GM12878 (cell line): ENCODE measurements around the gene SCG3. TPM values are rescaled to one million over a fixed set of nuclear protein-coding genes. Genes with fewer than 3 reads are reported as not detected.

Experiments
- ATAC-seq: fragments of 200-7000 bp; cut with Tn5 transposase; 3 replicates; pipeline ENCODE4 v1.9.1; 2020; ENCODE audit warnings: mild to moderate bottlenecking, moderate library complexity
- BruUV-seq: library from RNA; stranded (reverse); fragments of 400-500 nt; replicated peaks from 2 replicates; lab custom pipeline; 2021; lab: Mats Ljungman, UMichigan
- CTCF ChIA-PET: fragments of 300-600 bp; sonication (Branson Sonifier 250); formaldehyde crosslinking; extraction: SDS; loops from one replicate; lab custom pipeline; 2021; ENCODE audit warnings: inconsistent platforms; lab: Yijun Ruan, JAX
- POLR2A ChIA-PET: fragments of 350-600 bp; formaldehyde crosslinking; extraction: SDS; loops from one replicate; lab custom pipeline; 2021; ENCODE audit warnings: inconsistent platforms; lab: Charles Lee
- RAD21 ChIA-PET: fragments of 300-600 bp; sonication (Branson Sonifier 250); formaldehyde crosslinking; loops from one replicate; lab custom pipeline; 2023; ENCODE audit warnings: antibody characterized with exemption; ENCODE audit not compliant: unreplicated experiment; lab: Charles Lee
- SMC1A ChIA-PET: fragments of 300-600 bp; sonication (Branson Sonifier 250); formaldehyde crosslinking; loops from one replicate; lab custom pipeline; 2023; ENCODE audit not compliant: unreplicated experiment, uncharacterized antibody; lab: Charles Lee
- DNase-seq: peaks from one replicate; pipeline ENCODE4 v3.0.0-alpha.2; 2011; ENCODE audit warnings: low read depth, low spot score
- FAIRE-seq: peaks from 3 replicates; lab custom pipeline; 2011; peaks lifted over from hg19 to GRCh38; lab: Jason Lieb, UNC
- H2AFZ ChIP-seq: 2 replicates; pipeline ENCODE4 v1.6.0; 2011; ENCODE audit warnings: low read depth, low read length, control low read depth; ENCODE audit not compliant: control insufficient read depth
- H3K27ac ChIP-seq: 2 replicates; pipeline ENCODE4 v1.5.1; 2011; ENCODE audit warnings: control low read depth; ENCODE audit not compliant: control insufficient read depth, insufficient read depth
- H3K27me3 ChIP-seq, 2 experiments: replicated peaks in 1 of 2; 2 replicates each; pipeline versions ENCODE4 v1.6.0 to v1.6.1; 2011; ENCODE audit warnings: low read length in 1 of 2; ENCODE audit not compliant: control insufficient read depth in 2 of 2, insufficient read depth in 2 of 2
- H3K36me3 ChIP-seq, 2 experiments: 2 replicates each; pipeline ENCODE4 v1.5.1; 2011; ENCODE audit warnings: low read length in 1 of 2; ENCODE audit not compliant: control insufficient read depth in 2 of 2, insufficient read depth in 2 of 2
- H3K4me1 ChIP-seq: 2 replicates; pipeline ENCODE4 v1.6.1; 2011; ENCODE audit warnings: mild to moderate bottlenecking, low read length, moderate library complexity, mixed read lengths; ENCODE audit not compliant: control insufficient read depth, insufficient read depth
- H3K4me2 ChIP-seq: 2 replicates; pipeline ENCODE4 v1.6.0; 2011; ENCODE audit warnings: control low read depth; ENCODE audit not compliant: control insufficient read depth, insufficient read depth
- H3K4me3 ChIP-seq: fragments of 200-600 bp; sonication (generic); 2 replicates; pipeline ENCODE4 v1.5.1; 2016
- H3K79me2 ChIP-seq: 2 replicates; pipeline ENCODE4 v1.6.0; 2011; ENCODE audit warnings: low read length; ENCODE audit not compliant: control insufficient read depth, insufficient read depth
- H3K9ac ChIP-seq: 2 replicates; pipeline ENCODE4 v1.8.0; 2011; ENCODE audit warnings: low read length, control low read depth, mixed read lengths; ENCODE audit not compliant: control insufficient read depth, insufficient read depth
- H3K9me3 ChIP-seq: replicated peaks from 3 replicates; pipeline ENCODE4 v1.5.1; 2011; ENCODE audit warnings: mild to moderate bottlenecking, low read length; ENCODE audit not compliant: control insufficient read depth, insufficient read depth
- H4K20me1 ChIP-seq: 2 replicates; pipeline ENCODE4 v1.6.0; 2011; ENCODE audit not compliant: control insufficient read depth, insufficient read depth
- BHLHE40 ChIP-seq, 2 experiments: fragments of 450-650 bp in 1 of 2; IDR thresholded peaks; 2 replicates each; pipeline ENCODE4 v1.6.1; 2011 to 2017; ENCODE audit warnings: low read depth in 2 of 2, borderline replicate concordance in 1 of 2, improper control_type of control experiment in 1 of 2, low read length in 1 of 2, mild to moderate bottlenecking in 1 of 2
- CBFB ChIP-seq: IDR thresholded peaks from 2 replicates; pipeline ENCODE4 v1.6.1; 2016; ENCODE audit warnings: antibody characterized with exemption, low read depth
- CBX5 ChIP-seq: sonication (generic); IDR thresholded peaks from 2 replicates; pipeline ENCODE4 v1.6.1; 2016; ENCODE audit warnings: low read depth, moderate library complexity, mild to moderate bottlenecking, inconsistent platforms
- CREB1 ChIP-seq: IDR thresholded peaks from 2 replicates; pipeline ENCODE4 v1.6.1; 2012; ENCODE audit warnings: low read depth, mild to moderate bottlenecking, inconsistent platforms
- MLLT1 ChIP-seq: fragments of 450-650 bp; IDR thresholded peaks from 2 replicates; pipeline ENCODE4 v1.6.1; 2016; ENCODE audit warnings: mild to moderate bottlenecking
- NR2F1 ChIP-seq: fragments of 450-650 bp; conservative IDR thresholded peaks from 2 replicates; pipeline ENCODE4 v1.6.1; 2017; ENCODE audit warnings: mild to moderate bottlenecking
- POLR2A ChIP-seq: IDR thresholded peaks from 2 replicates; pipeline ENCODE4 v1.6.1; 2011; ENCODE audit warnings: low read depth, mild to moderate bottlenecking, low read length
- POLR2AphosphoS5 ChIP-seq: IDR thresholded peaks from 2 replicates; pipeline ENCODE4 v1.6.1; 2011; ENCODE audit warnings: mild to moderate bottlenecking, low read length, inconsistent platforms
- RUNX3 ChIP-seq: IDR thresholded peaks from 2 replicates; pipeline ENCODE4 v1.6.1; 2012; ENCODE audit warnings: low read length, inconsistent platforms
- TAF1 ChIP-seq: IDR thresholded peaks from 2 replicates; pipeline ENCODE4 v1.6.1; 2011; ENCODE audit warnings: mild to moderate bottlenecking, low read depth, low read length, borderline replicate concordance
- ZNF687 ChIP-seq: fragments of 450-650 bp; IDR thresholded peaks from 2 replicates; pipeline ENCODE4 v1.6.1; 2017; ENCODE audit warnings: mild to moderate bottlenecking, moderate library complexity
- WGBS: methylation state at CpG from one replicate; pipeline ENCODE4 v1.1.6; 2016; ENCODE audit warnings: low lambda C conversion rate; ENCODE audit not compliant: insufficient replicate concordance, insufficient coverage; ENCODE audit errors: missing lambda C conversion rate; 5-methylcytosine and 5-hydroxymethylcytosine counted together
- in situ Hi-C: fragments of 300-500 bp; cut with MboI; formaldehyde crosslinking; loops from 9 replicates; pipeline ENCODE4 v1.14.3; 2018; ENCODE audit warnings: mixed read lengths
- intact Hi-C: fragments of 100-400 bp; cut with micrococcal nuclease; formaldehyde crosslinking; loops from one replicate; pipeline ENCODE4 v1.14.2; 2022; ENCODE audit not compliant: unreplicated experiment
- polyA plus RNA-seq, 11 experiments: library from polyadenylated mRNA; depleted of rRNA in 4 of 11; unstranded in 6 of 11; stranded (reverse) in 5 of 11; fragments of >200 nt; fragmentation: Nextera tagmentation in 4 of 11; fragmentation: Illumina TruSeq in 1 of 11; extraction: Ambion mirVana in 4 of 11; extraction: Trizol in 1 of 11; gene quantifications; 1 replicate in 1 of 11; 2 replicates in 10 of 11; pipeline versions ENCODE4 v1.2.1 to v1.2.3, GENCODE V29; 2011 to 2016; ENCODE audit warnings: inconsistent platforms in 2 of 11, missing spikeins in 2 of 11, low read depth in 1 of 11
- total RNA-seq, 4 experiments: library from RNA; depleted of rRNA in 3 of 4; stranded (reverse); fragments of >200 nt in 3 of 4; fragmentation: Illumina TruSeq in 1 of 4; extraction: Trizol in 1 of 4; gene quantifications; 2 replicates each; pipeline versions ENCODE4 v1.2.1 to v1.2.3, GENCODE V29; 2013 to 2021

The SCG3 gene
- total and polyA plus RNA-seq, 10 of the 15 experiments (the other 5 are each of a cell fraction or from before 2014, with no cell fraction given) = 0.03 to 0.15 (median 0.04) TPM; not detected in 7

- no peaks in the 10 kb centered on the region for H3K9me3 ChIP-seq
- intact Hi-C loops = loop anchor here (1.0 to 10.0 kb wide), 5 partner anchors 40 to 368 kb away; partner anchors contain the start of gene DMXL2
- in situ Hi-C loops = no loop called here
- DNase-seq (no peak), ATAC-seq (peak; percentile 55), FAIRE-seq (no peak)
- under 1% methylated on average over 49 of the region's 69 CpGs for WGBS
- no peaks in the 10 kb centered on the region for H4K20me1 ChIP-seq
- H3K4me1 ChIP-seq = peaks cover 30% of the 10 kb centered on the region
- H3K27me3 ChIP-seq = no peaks in the 10 kb centered on the region
- peak overlapping the region; percentile 73 for H2AFZ ChIP-seq
- peak overlapping the region; percentile 94 for H3K27ac ChIP-seq
- peak overlapping the region; percentile 77 for H3K4me3 ChIP-seq
- ChIA-PET POLR2A (interaction anchor here (0.5 to 2.4 kb wide), 9 partner anchors 9 to 115 kb away, joined by 3 to 11 read pairs (median 4); partner anchors contain the start of gene DMXL2), RAD21 (interaction anchor here (0.6 to 5.5 kb wide), 15 partner anchors 11 to 730 kb away, joined by 3 to 33 read pairs (median 3); no protein-coding TSS in a partner anchor), SMC1A (interaction anchor here (1.1 to 5.2 kb wide), 16 partner anchors 11 to 484 kb away, joined by 3 to 45 read pairs (median 4); partner anchors contain the start of gene DMXL2), CTCF (interaction anchor here (0.6 to 10.1 kb wide), 15 partner anchors 9 to 491 kb away, joined by 3 to 136 read pairs (median 4); partner anchors contain the start of gene DMXL2)
- H3K9ac ChIP-seq = peak overlapping the region; percentile 78
- peak overlapping the region; percentile 95 for H3K4me2 ChIP-seq
- H3K36me3 ChIP-seq = no peaks in the 10 kb centered on the region
- peaks cover 61% of the 10 kb centered on the region for H3K79me2 ChIP-seq
- no TSS peak for BruUV-seq
- peak; percentile 33; the same call in 1 of the 2 replicates for TF ChIP-seq POLR2AphosphoS5
- peak; percentile 63 to 84; a peak in 3 of 4 replicates for TF ChIP-seq BHLHE40 (IDR thresholded peaks at IDR 0.05; ENCODE audit: borderline replicate concordance in 1 of 2, low read depth in 2 of 2, low read length in 1 of 2)
- peak; percentile 64 for TF ChIP-seq RUNX3
- peak; percentile 45; the same call in 1 of the 2 replicates for TF ChIP-seq CBFB
- peak; percentile 82 for TF ChIP-seq MLLT1
- 0 out of 2 replicates have a peak, but pooled peaks have one; percentile 26 for TF ChIP-seq CREB1
- TF ChIP-seq TAF1 = no peak
- no peak for TF ChIP-seq NR2F1
- peak; percentile 63; the same call in 1 of the 2 replicates for TF ChIP-seq POLR2A
- TF ChIP-seq ZNF687 = no peak; the same call in 1 of the 2 replicates
- TF ChIP-seq CBX5 = 0 out of 2 replicates have a peak, but pooled peaks have one; percentile 18
Measured at GRCh38 chr15:51736751-51737521, 55.6 kb downstream of the SCG3 start.
